Parathyroid adenoma (tissue), 2 donors: Measurements from ENCODE around the gene GALNT16.

Experiments used
- H2AFZ ChIP-seq: fragments of 300-600 bp; sonication (generic); one replicate; pipeline ENCODE4 v1.7.0; 2017; ENCODE audit warnings: antibody characterized with exemption, mild to moderate bottlenecking
- H3K27ac ChIP-seq: fragments of 300-600 bp; sonication (generic); one replicate; pipeline ENCODE4 v1.7.0; 2017
- H3K27me3 ChIP-seq: fragments of 300-600 bp; sonication (generic); one replicate; pipeline ENCODE4 v1.7.0; 2017; ENCODE audit warnings: low read length; ENCODE audit not compliant: control insufficient read depth, insufficient read depth
- H3K36me3 ChIP-seq: fragments of 300-600 bp; sonication (generic); one replicate; pipeline ENCODE4 v1.7.0; 2017; ENCODE audit warnings: low read length; ENCODE audit not compliant: control insufficient read depth, insufficient read depth
- H3K4me1 ChIP-seq: fragments of 300-600 bp; sonication (generic); one replicate; pipeline ENCODE4 v1.7.0; 2017; ENCODE audit warnings: control low read depth
- H3K4me2 ChIP-seq: fragments of 300-600 bp; sonication (generic); one replicate; pipeline ENCODE4 v1.7.0; 2017; ENCODE audit warnings: low read length
- H3K4me3 ChIP-seq: fragments of 300-600 bp; sonication (generic); one replicate; pipeline ENCODE4 v1.7.0; 2017; ENCODE audit warnings: low read depth, low read length
- H3K79me2 ChIP-seq: fragments of 300-600 bp; sonication (generic); one replicate; pipeline ENCODE4 v1.7.0; 2017; ENCODE audit warnings: control low read depth
- H3K9ac ChIP-seq: fragments of 300-600 bp; sonication (generic); one replicate; pipeline ENCODE4 v1.7.0; 2017; ENCODE audit warnings: mild to moderate bottlenecking
- H3K9me3 ChIP-seq: fragments of 300-600 bp; sonication (generic); one replicate; pipeline ENCODE4 v1.7.0; 2017; ENCODE audit warnings: low read length; ENCODE audit not compliant: control insufficient read depth
- CTCF ChIP-seq: fragments of 300-600 bp; sonication (generic); IDR thresholded peaks from one replicate; pipeline ENCODE4 v1.7.0; 2017; ENCODE audit warnings: antibody characterized with exemption, mild to moderate bottlenecking
- donor health status: primary hyperparathyroidism.

Gene GALNT16

GRCh38 chr14:69313176-69313575 is 53.2 kb downstream of the GALNT16 start:
- H3K79me2 ChIP-seq = no peaks in the 10 kb centered on the region
- H3K4me2 ChIP-seq = no peak overlapping the region
- H3K4me3 ChIP-seq = no peak overlapping the region
- TF ChIP-seq CTCF = no peak
- H3K9ac ChIP-seq = no peak overlapping the region
- no peaks in the 10 kb centered on the region for H3K27me3 ChIP-seq
- no peaks in the 10 kb centered on the region for H3K36me3 ChIP-seq
- H2AFZ ChIP-seq = no peak overlapping the region
- peaks cover under 1% of the 10 kb centered on the region for H3K4me1 ChIP-seq
- H3K9me3 ChIP-seq = no peaks in the 10 kb centered on the region
- H3K27ac ChIP-seq = no peak overlapping the region

- Histone ChIP-seq H3K4me3 (no peak overlapping the region), H3K27ac (no peak overlapping the region), H3K36me3 (no peaks in the 10 kb centered on the region), H2AFZ (no peak overlapping the region), H3K9me3 (no peaks in the 10 kb centered on the region), H3K79me2 (no peaks in the 10 kb centered on the region), H3K4me2 (no peak overlapping the region), H3K9ac (no peak overlapping the region), H3K27me3 (no peaks in the 10 kb centered on the region), H3K4me1 (peaks cover 6% of the 10 kb centered on the region)
- no peak for TF ChIP-seq CTCF
Measured at GRCh38 chr14:69314327-69314726, 54.4 kb downstream of the GALNT16 start.

- H3K4me3 ChIP-seq = no peak overlapping the region
- TF ChIP-seq CTCF = no peak
- H3K27me3 ChIP-seq = no peaks in the 10 kb centered on the region
- H2AFZ ChIP-seq = no peak overlapping the region
- no peak overlapping the region for H3K27ac ChIP-seq
- H3K79me2 ChIP-seq = no peaks in the 10 kb centered on the region
- H3K36me3 ChIP-seq = no peaks in the 10 kb centered on the region
- H3K4me2 ChIP-seq = no peak overlapping the region
- H3K9ac ChIP-seq = no peak overlapping the region
- peaks cover 6% of the 10 kb centered on the region for H3K4me1 ChIP-seq
- H3K9me3 ChIP-seq = no peaks in the 10 kb centered on the region
Measured at GRCh38 chr14:69315301-69315700, 55.3 kb downstream of the GALNT16 start.

- no peak overlapping the region for H3K4me3 ChIP-seq
- H3K9me3 ChIP-seq = no peaks in the 10 kb centered on the region
- H3K9ac ChIP-seq = no peak overlapping the region
- H3K4me1 ChIP-seq = peaks cover 6% of the 10 kb centered on the region
- TF ChIP-seq CTCF = no peak
- H3K36me3 ChIP-seq = no peaks in the 10 kb centered on the region
- H2AFZ ChIP-seq = no peak overlapping the region
- H3K27me3 ChIP-seq = no peaks in the 10 kb centered on the region
- H3K4me2 ChIP-seq = no peak overlapping the region
- H3K79me2 ChIP-seq = no peaks in the 10 kb centered on the region
- no peak overlapping the region for H3K27ac ChIP-seq
Measured at GRCh38 chr14:69316449-69317101, 56.6 kb downstream of the GALNT16 start.

- Histone ChIP-seq H3K9me3 (no peaks in the 10 kb centered on the region), H3K79me2 (no peaks in the 10 kb centered on the region), H3K4me3 (no peak overlapping the region), H3K4me2 (no peak overlapping the region), H3K9ac (no peak overlapping the region), H3K4me1 (peaks cover 6% of the 10 kb centered on the region), H3K27me3 (no peaks in the 10 kb centered on the region), H3K27ac (no peak overlapping the region), H2AFZ (no peak overlapping the region), H3K36me3 (no peaks in the 10 kb centered on the region)
- TF ChIP-seq CTCF = no peak
Measured at GRCh38 chr14:69317102-69317755, 57.3 kb downstream of the GALNT16 start.
